HepG2 (cell line): ENCODE data around the gene SURF1. TPM values are rescaled to one million over a fixed set of nuclear protein-coding genes. Genes with fewer than 3 reads are reported as not detected.

Experiments used
- FOXK1 ChIP-seq: sonication (generic); formaldehyde crosslinking; IDR thresholded peaks from 2 replicates; pipeline ENCODE4 v1.4.0; 2020; ENCODE audit warnings: low read depth, missing genetic modification reagents, borderline replicate concordance
- GATAD2A ChIP-seq: IDR thresholded peaks from 2 replicates; pipeline ENCODE4 v1.6.1; 2016
- KDM2A ChIP-seq: sonication (generic); formaldehyde crosslinking; IDR thresholded peaks from 2 replicates; pipeline ENCODE4 v1.4.0; 2020; ENCODE audit warnings: low read depth, missing genetic modification reagents, borderline replicate concordance
- MAX ChIP-seq: IDR thresholded peaks from 2 replicates; pipeline ENCODE4 v1.6.1; 2012; ENCODE audit warnings: inconsistent platforms
- POLR2G ChIP-seq: fragments of 200-400 bp; formaldehyde crosslinking; IDR thresholded peaks from 2 replicates; pipeline ENCODE4 v1.6.1; 2018; ENCODE audit warnings: mild to moderate bottlenecking, low read depth, low read length, moderate library complexity
- SPEN ChIP-seq: sonication (generic); formaldehyde crosslinking; IDR thresholded peaks from 2 replicates; pipeline ENCODE4 v1.5.1; 2020; ENCODE audit warnings: low read depth, mild to moderate bottlenecking, missing genetic modification reagents
- TGIF2 ChIP-seq: IDR thresholded peaks from 2 replicates; pipeline ENCODE4 v1.6.1; 2016; ENCODE audit warnings: control low read depth, missing compliant biosample characterization
- ZBTB43 ChIP-seq: sonication (generic); formaldehyde crosslinking; conservative IDR thresholded peaks from 2 replicates; pipeline ENCODE4 v1.4.0; 2020; ENCODE audit warnings: missing genetic modification reagents
- ZFP90 ChIP-seq: sonication (generic); formaldehyde crosslinking; IDR thresholded peaks from 2 replicates; pipeline ENCODE4 v1.8.0; 2022; ENCODE audit warnings: missing genetic modification reagents, mild to moderate bottlenecking, inconsistent platforms, borderline replicate concordance
- ZNF143 ChIP-seq: sonication (generic); formaldehyde crosslinking; IDR thresholded peaks from 2 replicates; pipeline ENCODE4 v1.4.0; 2020; ENCODE audit warnings: missing genetic modification reagents
- ZNF768 ChIP-seq: sonication (generic); formaldehyde crosslinking; IDR thresholded peaks from 2 replicates; pipeline ENCODE4 v1.4.0; 2020; ENCODE audit warnings: missing genetic modification reagents
- ZNF800 ChIP-seq: sonication (generic); formaldehyde crosslinking; IDR thresholded peaks from 2 replicates; pipeline ENCODE4 v1.4.0; 2020; ENCODE audit warnings: missing genetic modification reagents
- polyA plus RNA-seq, 8 experiments: library from polyadenylated mRNA; depleted of rRNA in 3 of 8; stranded (reverse) in 7 of 8; unstranded in 1 of 8; fragments of >200 nt; fragmentation: Illumina TruSeq in 4 of 8; extraction: Trizol in 4 of 8; gene quantifications; 2 replicates each; pipeline versions ENCODE4 v1.2.1 to v1.2.3, GENCODE V29; 2011 to 2016; ENCODE audit warnings: low read depth in 4 of 8, missing spikeins in 1 of 8, mixed read lengths in 1 of 8; ENCODE audit not compliant: insufficient read depth in 1 of 8
- total RNA-seq, 5 experiments: library from RNA; depleted of rRNA; stranded (reverse); fragments of >200 nt; fragmentation: Illumina TruSeq; extraction: Trizol; gene quantifications; 2 replicates each; pipeline ENCODE4 v1.2.3, GENCODE V29; 2016; ENCODE audit warnings: low read depth in 1 of 5
- TF ChIP-seq, protein P1 (sequence below): sonication (generic); formaldehyde crosslinking; IDR thresholded peaks from 2 replicates; pipeline ENCODE4 v1.5.0; 2020; ENCODE audit warnings: missing genetic modification reagents
- TF ChIP-seq, protein P2 (sequence below): sonication (generic); formaldehyde crosslinking; IDR thresholded peaks from 2 replicates; pipeline ENCODE4 v1.5.1; 2020; ENCODE audit warnings: mild to moderate bottlenecking, moderate library complexity, missing genetic modification reagents
- TF ChIP-seq, protein P3 (sequence below): sonication (generic); formaldehyde crosslinking; IDR thresholded peaks from 2 replicates; pipeline ENCODE4 v1.4.0; 2020; ENCODE audit warnings: mild to moderate bottlenecking, missing genetic modification reagents, borderline replicate concordance
- TF ChIP-seq, protein P4 (sequence below): sonication (generic); formaldehyde crosslinking; IDR thresholded peaks from 2 replicates; pipeline ENCODE4 v1.4.0; 2020; ENCODE audit warnings: mild to moderate bottlenecking, low read depth, missing genetic modification reagents

The SURF1 gene
- total and polyA plus RNA-seq, 2 of the 13 experiments (the other 11 are each of a cell fraction or from before 2014, with no cell fraction given) = 17.8 to 40.7 TPM

GRCh38 chr9:133386338-133386737, 30.1 kb upstream of the SURF1 start (continued):
- TF ChIP-seq SPEN (0 out of 2 replicates have a peak, but pooled peaks have one; percentile 32), ZNF800 (CRISPR knock-in tag) (peak; percentile 83; the same call in 1 of the 2 replicates), MAX (peak; percentile 61), FOXK1 (peak; percentile 50; the same call in 1 of the 2 replicates), ZBTB43 (CRISPR knock-in tag) (0 out of 2 replicates have a peak, but pooled peaks have one; percentile 46), POLR2G (no peak), TGIF2 (no peak), ZFP90 (peak; percentile 76; the same call in 1 of the 2 replicates), GATAD2A (CRISPR knock-in tag) (peak; percentile 75), KDM2A (CRISPR knock-in tag) (peak; percentile 75; the same call in 1 of the 2 replicates), ZNF143 (CRISPR knock-in tag) (peak; percentile 30; the same call in 1 of the 2 replicates), ZNF768 (CRISPR knock-in tag) (peak; percentile 81)
- TF ChIP-seq, protein P1, sequence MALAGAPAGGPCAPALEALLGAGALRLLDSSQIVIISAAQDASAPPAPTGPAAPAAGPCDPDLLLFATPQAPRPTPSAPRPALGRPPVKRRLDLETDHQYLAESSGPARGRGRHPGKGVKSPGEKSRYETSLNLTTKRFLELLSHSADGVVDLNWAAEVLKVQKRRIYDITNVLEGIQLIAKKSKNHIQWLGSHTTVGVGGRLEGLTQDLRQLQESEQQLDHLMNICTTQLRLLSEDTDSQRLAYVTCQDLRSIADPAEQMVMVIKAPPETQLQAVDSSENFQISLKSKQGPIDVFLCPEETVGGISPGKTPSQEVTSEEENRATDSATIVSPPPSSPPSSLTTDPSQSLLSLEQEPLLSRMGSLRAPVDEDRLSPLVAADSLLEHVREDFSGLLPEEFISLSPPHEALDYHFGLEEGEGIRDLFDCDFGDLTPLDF (CRISPR knock-in tag) = 0 out of 2 replicates have a peak, but pooled peaks have one; percentile 33
- TF ChIP-seq, protein P2, sequence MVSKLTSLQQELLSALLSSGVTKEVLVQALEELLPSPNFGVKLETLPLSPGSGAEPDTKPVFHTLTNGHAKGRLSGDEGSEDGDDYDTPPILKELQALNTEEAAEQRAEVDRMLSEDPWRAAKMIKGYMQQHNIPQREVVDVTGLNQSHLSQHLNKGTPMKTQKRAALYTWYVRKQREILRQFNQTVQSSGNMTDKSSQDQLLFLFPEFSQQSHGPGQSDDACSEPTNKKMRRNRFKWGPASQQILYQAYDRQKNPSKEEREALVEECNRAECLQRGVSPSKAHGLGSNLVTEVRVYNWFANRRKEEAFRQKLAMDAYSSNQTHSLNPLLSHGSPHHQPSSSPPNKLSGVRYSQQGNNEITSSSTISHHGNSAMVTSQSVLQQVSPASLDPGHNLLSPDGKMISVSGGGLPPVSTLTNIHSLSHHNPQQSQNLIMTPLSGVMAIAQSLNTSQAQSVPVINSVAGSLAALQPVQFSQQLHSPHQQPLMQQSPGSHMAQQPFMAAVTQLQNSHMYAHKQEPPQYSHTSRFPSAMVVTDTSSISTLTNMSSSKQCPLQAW = peak; percentile 75
- TF ChIP-seq, protein P3, sequence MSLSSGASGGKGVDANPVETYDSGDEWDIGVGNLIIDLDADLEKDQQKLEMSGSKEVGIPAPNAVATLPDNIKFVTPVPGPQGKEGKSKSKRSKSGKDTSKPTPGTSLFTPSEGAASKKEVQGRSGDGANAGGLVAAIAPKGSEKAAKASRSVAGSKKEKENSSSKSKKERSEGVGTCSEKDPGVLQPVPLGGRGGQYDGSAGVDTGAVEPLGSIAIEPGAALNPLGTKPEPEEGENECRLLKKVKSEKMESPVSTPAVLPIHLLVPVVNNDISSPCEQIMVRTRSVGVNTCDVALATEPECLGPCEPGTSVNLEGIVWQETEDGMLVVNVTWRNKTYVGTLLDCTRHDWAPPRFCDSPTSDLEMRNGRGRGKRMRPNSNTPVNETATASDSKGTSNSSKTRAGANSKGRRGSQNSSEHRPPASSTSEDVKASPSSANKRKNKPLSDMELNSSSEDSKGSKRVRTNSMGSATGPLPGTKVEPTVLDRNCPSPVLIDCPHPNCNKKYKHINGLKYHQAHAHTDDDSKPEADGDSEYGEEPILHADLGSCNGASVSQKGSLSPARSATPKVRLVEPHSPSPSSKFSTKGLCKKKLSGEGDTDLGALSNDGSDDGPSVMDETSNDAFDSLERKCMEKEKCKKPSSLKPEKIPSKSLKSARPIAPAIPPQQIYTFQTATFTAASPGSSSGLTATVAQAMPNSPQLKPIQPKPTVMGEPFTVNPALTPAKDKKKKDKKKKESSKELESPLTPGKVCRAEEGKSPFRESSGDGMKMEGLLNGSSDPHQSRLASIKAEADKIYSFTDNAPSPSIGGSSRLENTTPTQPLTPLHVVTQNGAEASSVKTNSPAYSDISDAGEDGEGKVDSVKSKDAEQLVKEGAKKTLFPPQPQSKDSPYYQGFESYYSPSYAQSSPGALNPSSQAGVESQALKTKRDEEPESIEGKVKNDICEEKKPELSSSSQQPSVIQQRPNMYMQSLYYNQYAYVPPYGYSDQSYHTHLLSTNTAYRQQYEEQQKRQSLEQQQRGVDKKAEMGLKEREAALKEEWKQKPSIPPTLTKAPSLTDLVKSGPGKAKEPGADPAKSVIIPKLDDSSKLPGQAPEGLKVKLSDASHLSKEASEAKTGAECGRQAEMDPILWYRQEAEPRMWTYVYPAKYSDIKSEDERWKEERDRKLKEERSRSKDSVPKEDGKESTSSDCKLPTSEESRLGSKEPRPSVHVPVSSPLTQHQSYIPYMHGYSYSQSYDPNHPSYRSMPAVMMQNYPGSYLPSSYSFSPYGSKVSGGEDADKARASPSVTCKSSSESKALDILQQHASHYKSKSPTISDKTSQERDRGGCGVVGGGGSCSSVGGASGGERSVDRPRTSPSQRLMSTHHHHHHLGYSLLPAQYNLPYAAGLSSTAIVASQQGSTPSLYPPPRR (CRISPR knock-in tag) = peak; percentile 34; the same call in 1 of the 2 replicates
- TF ChIP-seq, protein P4, sequence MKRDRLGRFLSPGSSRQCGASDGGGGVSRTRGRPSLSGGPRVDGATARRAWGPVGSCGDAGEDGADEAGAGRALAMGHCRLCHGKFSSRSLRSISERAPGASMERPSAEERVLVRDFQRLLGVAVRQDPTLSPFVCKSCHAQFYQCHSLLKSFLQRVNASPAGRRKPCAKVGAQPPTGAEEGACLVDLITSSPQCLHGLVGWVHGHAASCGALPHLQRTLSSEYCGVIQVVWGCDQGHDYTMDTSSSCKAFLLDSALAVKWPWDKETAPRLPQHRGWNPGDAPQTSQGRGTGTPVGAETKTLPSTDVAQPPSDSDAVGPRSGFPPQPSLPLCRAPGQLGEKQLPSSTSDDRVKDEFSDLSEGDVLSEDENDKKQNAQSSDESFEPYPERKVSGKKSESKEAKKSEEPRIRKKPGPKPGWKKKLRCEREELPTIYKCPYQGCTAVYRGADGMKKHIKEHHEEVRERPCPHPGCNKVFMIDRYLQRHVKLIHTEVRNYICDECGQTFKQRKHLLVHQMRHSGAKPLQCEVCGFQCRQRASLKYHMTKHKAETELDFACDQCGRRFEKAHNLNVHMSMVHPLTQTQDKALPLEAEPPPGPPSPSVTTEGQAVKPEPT = no peak
